ENCODE data around the gene ODF2L.

Gene ODF2L

DNA sequence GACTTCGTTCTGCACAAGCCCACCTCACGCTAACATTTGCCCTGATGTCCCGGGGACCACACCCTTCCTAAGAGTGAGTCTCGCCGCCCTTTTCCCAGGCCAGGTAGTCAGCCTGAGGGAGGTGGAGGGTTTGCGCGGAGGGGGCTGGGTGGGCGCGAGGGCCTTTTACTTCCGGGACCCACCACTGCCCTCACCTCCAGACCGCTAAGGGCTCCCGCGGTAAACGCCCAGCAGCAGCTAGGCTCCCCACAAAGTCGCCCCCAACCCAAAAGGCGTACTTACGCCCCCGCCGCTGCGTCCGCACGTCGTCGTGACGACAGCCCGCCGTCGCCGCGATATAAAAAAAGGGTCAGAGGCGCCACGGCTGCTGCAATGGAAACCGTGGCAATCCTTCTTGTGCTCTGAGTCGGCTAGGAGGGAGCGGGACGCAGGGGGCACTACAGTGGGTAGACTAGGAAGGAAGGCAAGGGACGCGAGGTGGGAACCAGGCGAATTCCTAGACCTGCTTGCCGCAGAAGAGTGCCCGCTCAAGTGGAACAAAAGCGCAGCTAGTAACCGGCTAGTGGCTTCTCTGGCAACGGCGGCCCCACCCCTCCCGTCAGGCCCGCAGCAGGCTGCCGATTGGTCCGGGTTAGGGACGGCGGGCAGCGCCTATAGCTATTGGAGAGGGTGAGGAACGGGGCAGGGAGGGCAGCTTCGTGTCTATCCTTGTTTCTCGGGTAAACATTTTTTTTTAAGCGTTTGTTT is at the start of gene ODF2L:
TSS of gene ODF2L (minus strand) at position 573 of the 747 bp plus-strand sequence. CDS start 9,296 bp downstream, outside the sequence.
- peak; percentile 45 for DNase-seq (ENCODE audit: low read depth, low spot score)

- DNase-seq (ENCODE audit: low read depth, low spot score), result no peak
Measured at GRCh38 chr1:86445919-86446318, 49.8 kb upstream of the ODF2L start.

DNA sequence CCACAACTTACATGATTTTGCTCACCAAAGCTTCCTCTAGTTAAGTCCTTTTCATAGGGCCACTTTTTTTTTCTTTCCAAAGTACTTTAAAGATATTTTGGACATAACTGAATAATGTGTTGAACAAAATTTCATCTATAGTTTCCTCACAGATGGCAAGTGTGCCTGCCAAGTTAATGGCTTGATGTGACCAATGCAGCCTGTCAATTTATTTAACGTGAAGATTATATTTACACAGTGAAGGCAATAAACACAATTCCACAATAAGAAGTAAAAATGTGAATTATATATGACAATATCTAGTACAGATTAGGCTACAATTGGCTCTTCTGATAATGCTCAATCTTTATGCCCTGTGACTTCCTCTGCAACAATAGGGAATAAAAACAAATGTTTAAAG is 45.9 kb upstream of the ODF2L start:
- no peak for DNase-seq (ENCODE audit: low read depth, low spot score)

GRCh38 chr1:86441581-86441980 is 45.5 kb upstream of the ODF2L start:
- no peak for DNase-seq (ENCODE audit: low read depth, low spot score)

GRCh38 chr1:86436041-86436440 is 39.9 kb upstream of the ODF2L start:
- DNase-seq (ENCODE audit: low read depth, low spot score), result no peak

DNA sequence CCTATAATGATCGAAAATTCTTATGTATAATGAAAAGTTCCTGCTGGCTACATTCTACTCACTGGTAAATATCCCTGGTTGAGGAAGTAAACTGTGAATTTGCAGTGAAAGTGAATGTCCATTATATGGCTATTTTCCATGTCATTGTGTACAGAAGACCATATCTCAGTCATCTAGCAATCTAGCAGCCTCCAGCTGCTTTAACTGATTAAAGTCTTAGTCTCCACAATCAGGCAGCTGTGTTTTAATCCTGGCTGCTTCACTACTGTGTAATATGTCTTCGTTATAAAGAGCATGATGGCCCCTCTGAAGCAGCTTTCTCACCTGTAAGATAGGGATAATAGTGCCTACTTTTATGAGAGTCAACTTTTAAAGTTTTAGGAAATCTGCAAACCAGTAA is 39.2 kb upstream of the ODF2L start:
- no peak for DNase-seq (ENCODE audit: low read depth, low spot score)

GRCh38 chr1:86434059-86434458 is 37.9 kb upstream of the ODF2L start:
- no peak for DNase-seq (ENCODE audit: low read depth, low spot score)

DNA sequence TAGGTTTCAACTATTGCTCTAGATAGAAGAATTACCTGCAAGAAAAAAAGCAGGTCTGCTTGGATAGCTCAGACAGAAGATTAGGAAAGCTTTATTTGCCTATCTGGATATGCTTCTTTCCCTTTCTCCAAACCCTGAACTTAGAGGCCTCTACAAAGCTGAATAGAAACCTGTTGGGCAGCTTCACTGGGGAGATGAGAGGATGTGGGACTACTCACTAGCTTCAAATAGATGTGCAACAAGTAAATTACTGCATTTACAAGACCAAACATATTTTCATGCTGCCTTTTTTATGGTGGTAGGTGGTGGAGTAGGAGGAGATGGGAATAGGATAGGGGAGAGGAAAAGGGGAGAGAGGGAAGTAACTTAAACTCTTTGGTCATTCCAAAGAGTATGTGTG is 34.3 kb upstream of the ODF2L start:
- DNase-seq (ENCODE audit: low read depth, low spot score), result no peak

DNA sequence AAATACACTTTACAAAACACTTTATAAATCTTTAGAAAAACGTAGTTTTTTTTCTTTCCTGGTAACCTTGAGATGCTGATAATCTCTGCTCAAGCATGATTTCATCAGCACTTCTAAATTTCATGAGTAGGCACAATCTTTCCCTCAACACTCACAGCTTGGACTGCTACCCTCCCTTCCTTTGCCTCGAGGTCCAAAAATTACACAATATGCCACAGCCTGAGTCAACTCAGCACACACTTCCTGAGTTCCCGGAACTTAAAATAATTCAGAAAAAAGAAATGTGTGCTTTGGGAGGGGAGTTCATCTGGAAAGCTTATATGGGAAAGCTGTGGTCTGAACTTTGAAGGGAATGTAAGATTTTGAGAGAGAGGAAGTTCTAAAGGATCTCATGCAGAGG is 33.7 kb upstream of the ODF2L start:
- peak; percentile 60 for DNase-seq (ENCODE audit: low read depth, low spot score)

DNA sequence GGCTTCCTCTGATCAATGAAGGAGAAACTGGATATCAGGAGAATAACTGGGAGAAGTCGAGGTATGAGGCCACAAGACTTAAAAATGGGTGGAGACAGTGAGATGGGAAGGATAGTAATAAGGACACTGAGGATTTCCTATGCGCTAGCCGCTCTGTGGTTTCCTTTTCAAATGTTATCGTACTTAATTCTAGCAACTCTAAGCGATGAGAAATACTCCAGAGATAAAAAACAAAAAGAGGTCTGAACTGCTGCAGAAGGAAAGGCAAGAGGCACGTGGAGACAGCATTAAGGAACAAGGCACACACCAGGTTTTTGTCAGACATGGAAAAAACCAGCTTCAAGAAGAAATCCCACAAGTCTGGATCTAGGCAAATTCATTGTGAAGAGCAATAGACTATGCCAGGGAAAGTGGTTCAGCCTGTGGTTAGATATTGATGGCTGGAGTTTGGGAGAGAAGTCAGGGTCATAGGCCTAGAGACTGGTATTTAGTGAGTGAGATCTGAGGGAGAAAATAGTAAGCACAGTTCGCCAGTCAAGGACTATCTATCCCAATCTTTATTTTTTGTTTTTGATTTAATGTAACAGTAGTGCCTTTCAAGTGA is 33.1 kb upstream of the ODF2L start:
- no peak for DNase-seq (ENCODE audit: low read depth, low spot score)

- DNase-seq (ENCODE audit: low read depth, low spot score), result no peak
Measured at GRCh38 chr1:86423873-86424272, 27.8 kb upstream of the ODF2L start, which contains the start of gene CLCA2. Gene CLCA2, plus strand, starts transcription at chr1:86424171. Its CDS starts 77 bp downstream, at chr1:86424248.

DNA sequence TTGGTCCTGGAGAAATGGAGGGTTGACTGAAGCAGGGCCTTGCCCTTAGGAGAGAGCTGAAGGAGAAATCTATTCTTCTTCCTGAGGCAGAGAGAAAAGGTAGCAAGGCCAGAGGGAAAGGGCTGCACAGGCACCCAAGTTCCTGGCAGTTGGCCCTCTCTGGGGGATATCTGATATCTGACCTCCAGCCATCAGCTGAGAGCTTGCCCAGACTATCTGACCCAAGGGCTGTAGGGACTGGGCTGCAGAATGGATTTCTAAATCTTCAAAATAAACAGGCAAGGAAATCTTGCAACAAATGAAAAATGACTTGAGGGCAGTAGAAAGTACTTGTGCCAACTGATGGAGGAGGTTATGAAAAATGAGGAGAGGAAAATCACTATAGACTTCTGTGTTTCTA is 27.4 kb upstream of the ODF2L start:
- DNase-seq (ENCODE audit: low read depth, low spot score), result no peak

GRCh38 chr1:86421601-86422280 is 25.6 kb upstream of the ODF2L start:
- no peak for DNase-seq (ENCODE audit: low read depth, low spot score)

GRCh38 chr1:86419277-86419903 is 23.3 kb upstream of the ODF2L start:
- no peak for DNase-seq (ENCODE audit: low read depth, low spot score)

GRCh38 chr1:86416343-86416742 is 20.2 kb upstream of the ODF2L start:
- DNase-seq (ENCODE audit: low read depth, low spot score), result no peak

DNA sequence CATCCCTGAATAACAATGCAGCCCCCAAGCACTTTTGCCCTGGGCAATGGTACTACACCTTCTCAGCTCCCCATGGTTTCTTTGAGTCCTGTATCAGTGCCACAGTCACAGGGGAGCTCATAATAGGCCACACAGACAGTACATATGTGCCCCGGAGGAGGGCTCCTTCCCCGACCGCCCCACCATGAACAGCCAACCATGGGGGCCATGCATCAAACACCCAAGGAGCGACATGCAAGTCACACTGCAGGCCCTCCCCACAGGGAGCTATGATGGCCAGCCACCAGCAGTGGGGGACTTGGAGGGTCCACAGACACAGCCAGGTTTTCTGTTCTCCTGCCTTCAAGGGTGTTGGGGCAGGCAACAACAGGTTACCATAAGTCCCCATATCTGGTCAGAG is 14.8 kb upstream of the ODF2L start:
- DNase-seq (ENCODE audit: low read depth, low spot score), result no peak

- no peak for DNase-seq (ENCODE audit: low read depth, low spot score)
Measured at GRCh38 chr1:86409416-86410021, 13.4 kb upstream of the ODF2L start.

DNA sequence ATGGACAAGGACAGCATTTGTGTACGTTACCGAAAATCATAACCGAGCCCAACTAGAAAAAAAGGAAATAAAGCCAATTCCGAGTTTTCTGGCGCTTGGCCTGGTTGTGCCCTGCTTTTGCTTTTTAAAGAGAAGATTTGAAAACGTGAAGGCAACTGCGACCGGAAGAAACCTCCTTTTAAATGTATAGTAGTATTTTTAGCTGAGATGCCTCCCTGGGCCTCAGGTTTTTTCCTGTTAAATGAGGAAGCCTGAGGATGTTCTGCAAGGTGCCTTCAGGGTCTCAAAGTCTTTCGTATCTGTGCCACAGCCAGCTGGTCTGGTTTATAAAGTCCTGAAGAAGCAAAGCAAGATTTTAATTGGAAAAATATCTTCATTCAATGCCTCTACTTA is 371 bp upstream of the ODF2L start:
- no peak for DNase-seq (ENCODE audit: low read depth, low spot score)

GRCh38 chr1:86394416-86394815 is 1.7 kb downstream of the ODF2L start:
- no peak for DNase-seq (ENCODE audit: low read depth, low spot score)

- DNase-seq (ENCODE audit: low read depth, low spot score), result no peak
Measured at GRCh38 chr1:86389307-86389706, 6.8 kb downstream of the ODF2L start.

- no peak for DNase-seq (ENCODE audit: low read depth, low spot score)
Measured at GRCh38 chr1:86388777-86389176, 7.3 kb downstream of the ODF2L start.

Data from brain pericyte (primary cell).